H7 (cell line): ENCODE results near the gene RGS7. TPM values are rescaled to one million over a fixed set of nuclear protein-coding genes. Genes with fewer than 3 reads are reported as not detected.

ENCODE experiments used
- DNase-seq: peaks from one replicate; pipeline ENCODE4 v3.0.0; 2012
- H3K27me3 ChIP-seq: 2 replicates; pipeline ENCODE4 v1.6.0; 2011; ENCODE audit warnings: mild to moderate bottlenecking, low read length; ENCODE audit not compliant: control insufficient read depth, insufficient read depth
- H3K36me3 ChIP-seq: replicated peaks from 2 replicates; pipeline ENCODE4 v1.5.1; 2011; ENCODE audit warnings: low read length; ENCODE audit not compliant: control insufficient read depth, insufficient read depth
- H3K4me3 ChIP-seq: 2 replicates; pipeline ENCODE4 v1.5.1; 2011; ENCODE audit warnings: low read depth, mild to moderate bottlenecking, control low read depth, low read length, moderate library complexity; ENCODE audit not compliant: insufficient read depth
- total RNA-seq: library from RNA; depleted of rRNA; stranded (reverse); fragments of >200 nt; shearing (Covaris generic); gene quantifications from 2 replicates; pipeline ENCODE4 v1.2.3, GENCODE V29; 2014

RGS7 gene
- total RNA-seq, 1 experiment from 2014 or later: 1.6 TPM

DNA sequence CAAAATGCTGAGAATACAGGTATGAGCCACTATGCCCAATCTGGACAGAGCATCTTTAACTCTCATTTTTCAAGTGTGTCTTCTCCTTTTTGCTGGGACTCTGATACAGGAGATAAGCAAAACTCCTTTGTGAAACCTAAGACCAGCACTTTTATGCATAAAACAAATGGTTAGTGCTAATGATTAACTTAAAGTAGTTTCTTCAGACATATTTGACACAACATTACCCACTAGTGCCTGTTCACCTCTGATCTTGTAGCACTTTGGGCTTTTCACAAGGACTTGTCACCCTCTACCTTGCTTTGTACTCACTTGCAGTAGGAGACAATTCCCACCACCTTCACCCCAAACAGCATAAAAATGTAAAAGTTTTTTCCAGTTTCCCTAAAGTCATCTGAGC lies 216.3 kb downstream of the RGS7 start:
- DNase-seq: no peak
- no peak overlapping the region for H3K4me3 ChIP-seq
- H3K36me3 ChIP-seq: no peaks in the 10 kb centered on the region
- no peaks in the 10 kb centered on the region for H3K27me3 ChIP-seq

DNA sequence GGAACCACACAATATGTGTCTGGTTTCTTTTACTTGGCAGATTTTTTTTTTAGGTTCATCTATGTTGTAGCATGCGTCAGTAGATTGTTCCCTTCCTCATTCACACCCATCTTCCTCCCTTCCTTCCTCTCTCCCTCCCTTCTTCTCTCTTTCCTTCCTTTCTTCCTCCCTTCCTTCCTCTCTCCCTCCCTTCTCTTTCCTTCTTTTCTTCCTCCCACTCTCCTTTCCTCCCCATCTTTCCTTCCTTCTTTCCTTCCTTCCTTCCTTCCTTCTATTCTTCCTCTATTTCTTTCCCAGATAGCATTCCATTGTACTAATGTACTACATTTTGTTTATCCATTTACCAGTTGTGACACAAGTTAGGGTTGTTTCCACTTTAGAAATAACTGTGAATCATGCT lies 218.0 kb downstream of the RGS7 start:
- Histone ChIP-seq H3K4me3 (no peak overlapping the region), H3K27me3 (no peaks in the 10 kb centered on the region), H3K36me3 (no peaks in the 10 kb centered on the region)
- no peak for DNase-seq

DNA sequence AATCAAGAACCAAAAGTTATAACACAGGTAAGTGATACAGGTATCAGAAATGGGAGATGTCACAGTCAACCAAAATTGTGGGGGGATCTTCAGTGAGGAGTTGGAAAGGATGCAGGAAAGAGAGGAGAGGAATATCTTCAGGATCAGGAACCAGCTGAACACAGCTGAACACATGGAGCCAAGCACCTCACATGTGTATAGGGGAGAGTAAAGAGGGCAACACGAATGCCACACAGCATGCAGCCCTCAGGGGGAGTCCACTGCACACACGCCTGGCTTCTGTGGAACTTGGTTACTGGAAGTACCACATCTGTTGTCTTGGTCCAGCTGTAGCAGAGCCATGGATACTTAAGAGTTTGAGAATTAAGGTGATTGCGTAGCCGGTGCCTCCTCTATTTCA lies 218.8 kb downstream of the RGS7 start:
- H3K4me3 ChIP-seq: no peak overlapping the region
- H3K36me3 ChIP-seq: no peaks in the 10 kb centered on the region
- H3K27me3 ChIP-seq: no peaks in the 10 kb centered on the region
- DNase-seq: no peak

DNA sequence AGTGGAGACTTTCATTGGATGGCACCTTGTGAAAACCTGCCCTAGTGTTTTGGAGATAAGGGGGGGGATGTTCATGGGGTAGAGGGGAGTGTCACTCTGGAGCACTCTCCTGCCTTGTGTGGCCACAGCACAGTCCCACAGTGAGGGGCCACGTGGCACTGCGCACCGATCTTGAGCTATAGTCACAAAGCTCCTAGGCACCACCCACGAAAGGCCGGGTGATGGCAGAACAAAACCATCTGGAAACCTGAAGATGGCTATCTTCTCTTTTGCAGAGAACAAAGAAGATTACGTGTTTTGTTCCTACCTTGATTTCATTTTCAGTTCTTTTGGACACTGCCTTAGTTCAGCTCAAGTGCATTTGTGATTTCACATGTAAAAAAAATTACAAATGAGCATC lies 220.6 kb downstream of the RGS7 start:
- Histone ChIP-seq H3K27me3 (no peaks in the 10 kb centered on the region), H3K36me3 (no peaks in the 10 kb centered on the region), H3K4me3 (no peak overlapping the region)
- DNase-seq: no peak

DNA sequence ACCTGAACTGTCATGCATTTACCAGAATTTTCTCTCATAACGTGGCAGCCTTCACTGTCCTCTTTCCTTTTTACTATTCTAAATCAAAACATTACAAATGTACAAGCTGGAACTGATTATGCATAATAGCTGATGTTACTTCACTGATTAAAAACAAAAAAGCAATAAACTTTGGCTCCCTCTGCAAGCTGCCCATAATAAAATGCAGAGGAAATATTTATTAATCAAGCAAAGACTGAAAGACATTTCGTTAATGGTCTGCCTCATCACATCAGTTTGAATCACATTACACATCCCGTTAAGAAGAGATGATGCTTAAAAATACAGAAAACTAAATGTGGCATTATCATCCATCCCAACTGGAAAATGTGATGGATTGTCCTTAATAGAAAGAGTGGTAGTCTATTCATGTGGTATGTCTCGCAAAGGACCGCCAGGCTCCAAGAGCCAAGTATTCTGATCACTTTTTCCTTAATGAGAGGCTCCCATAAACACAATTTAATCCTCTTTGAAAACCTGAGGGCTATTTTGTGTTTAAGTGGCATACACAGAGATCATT lies 225.3 kb downstream of the RGS7 start:
- H3K27me3 ChIP-seq: no peaks in the 10 kb centered on the region
- no peaks in the 10 kb centered on the region for H3K36me3 ChIP-seq
- H3K4me3 ChIP-seq: no peak overlapping the region
- no peak for DNase-seq

DNA sequence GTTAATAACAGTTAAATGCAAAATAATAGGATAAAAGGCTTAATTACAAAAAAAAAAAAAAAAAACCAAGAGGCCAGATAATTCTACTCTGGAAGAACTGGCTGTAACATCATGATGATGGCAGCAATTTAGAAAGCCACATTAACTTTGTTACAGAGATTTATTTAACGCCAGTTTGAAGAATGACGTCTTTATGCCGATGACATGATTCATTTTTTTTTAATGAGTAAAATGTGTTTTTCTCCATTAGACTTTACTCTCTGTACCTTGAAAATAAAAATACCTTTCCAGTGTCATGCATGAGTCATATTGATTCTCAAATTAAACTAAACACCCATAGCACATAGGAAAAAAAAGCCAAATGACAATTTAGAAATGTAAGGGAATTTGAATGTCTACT lies 226.1 kb downstream of the RGS7 start:
- H3K4me3 ChIP-seq: no peak overlapping the region
- no peaks in the 10 kb centered on the region for H3K36me3 ChIP-seq
- no peaks in the 10 kb centered on the region for H3K27me3 ChIP-seq

DNA sequence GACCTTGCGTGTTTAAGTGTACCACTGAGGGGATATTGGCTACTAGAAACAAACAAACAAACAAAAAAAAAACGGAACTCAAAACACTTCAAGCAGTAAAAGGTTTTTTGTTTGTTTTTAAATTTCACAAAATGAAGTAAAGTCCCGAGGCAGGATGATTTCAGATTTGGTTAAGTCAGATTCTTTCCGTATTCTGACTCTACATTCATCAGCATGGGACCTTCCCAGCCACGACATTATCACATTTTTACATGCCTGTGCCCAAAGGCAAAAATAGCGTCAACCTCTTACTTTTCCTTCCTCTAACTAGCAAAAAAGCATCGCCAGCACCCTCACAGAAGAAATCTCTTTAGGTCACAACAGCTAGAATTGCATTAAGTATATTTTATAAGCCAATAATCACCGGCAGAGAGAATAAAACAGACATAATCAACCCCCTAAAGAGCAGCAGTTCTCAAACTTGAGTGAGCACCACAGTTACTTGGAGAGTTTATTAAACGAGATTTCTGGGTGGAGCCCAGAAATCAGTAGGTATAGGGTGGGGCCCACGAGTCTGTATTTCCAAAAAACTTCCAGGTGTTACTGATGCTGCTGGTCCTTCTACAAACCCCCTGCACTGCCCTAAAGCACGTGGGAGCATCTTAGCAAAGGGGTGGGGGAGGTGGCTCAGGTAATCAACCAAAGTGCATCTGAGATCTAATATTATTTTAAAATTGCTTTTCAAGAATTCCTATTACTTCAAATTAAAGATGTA lies 227.6 kb downstream of the RGS7 start:
- Histone ChIP-seq H3K4me3 (no peak overlapping the region), H3K27me3 (no peaks in the 10 kb centered on the region), H3K36me3 (no peaks in the 10 kb centered on the region)
- DNase-seq: no peak

More for the DNA sequence above, 226.1 kb downstream of the RGS7 start:
- DNase-seq: no peak

DNA sequence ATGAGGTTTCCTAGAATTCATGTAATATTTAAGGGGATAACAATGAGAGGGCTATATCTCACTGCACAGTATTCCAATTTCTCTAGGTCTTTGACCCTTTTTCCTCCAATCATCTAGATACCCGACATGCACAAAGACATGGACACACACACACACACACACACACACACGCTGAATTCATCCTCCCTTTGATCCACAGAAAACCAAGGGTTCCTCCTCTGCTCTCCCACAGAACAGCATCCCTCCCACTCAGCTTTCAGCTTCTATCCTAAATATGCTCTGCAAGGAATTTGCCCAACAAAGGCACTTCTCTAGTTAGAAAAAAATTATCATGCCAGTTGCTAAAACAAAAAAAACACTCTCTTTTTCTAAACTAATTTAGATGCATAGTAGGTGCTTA lies 231.7 kb downstream of the RGS7 start:
- no peak for DNase-seq
- no peaks in the 10 kb centered on the region for H3K36me3 ChIP-seq
- no peaks in the 10 kb centered on the region for H3K27me3 ChIP-seq
- no peak overlapping the region for H3K4me3 ChIP-seq

DNA sequence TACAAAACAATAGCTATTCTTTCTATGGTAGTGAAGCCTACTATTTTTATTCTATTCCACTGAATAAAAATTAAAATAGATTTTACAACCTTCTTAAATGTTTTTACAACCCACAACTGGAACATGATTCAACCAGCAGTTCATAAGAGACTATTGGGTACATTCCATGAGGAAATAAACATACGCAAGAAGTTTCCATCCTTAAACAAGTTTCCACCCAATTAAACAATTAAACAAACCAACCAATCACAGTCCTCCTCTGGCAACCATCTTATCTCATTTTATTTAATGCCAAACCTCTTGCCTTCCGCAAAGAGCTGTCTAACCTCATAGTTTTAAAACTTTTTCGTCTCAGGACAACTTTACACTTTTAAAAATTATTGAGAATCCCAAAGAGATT lies 239.0 kb downstream of the RGS7 start:
- Histone ChIP-seq H3K27me3 (no peaks in the 10 kb centered on the region), H3K36me3 (no peaks in the 10 kb centered on the region), H3K4me3 (no peak overlapping the region)
- no peak for DNase-seq

DNA sequence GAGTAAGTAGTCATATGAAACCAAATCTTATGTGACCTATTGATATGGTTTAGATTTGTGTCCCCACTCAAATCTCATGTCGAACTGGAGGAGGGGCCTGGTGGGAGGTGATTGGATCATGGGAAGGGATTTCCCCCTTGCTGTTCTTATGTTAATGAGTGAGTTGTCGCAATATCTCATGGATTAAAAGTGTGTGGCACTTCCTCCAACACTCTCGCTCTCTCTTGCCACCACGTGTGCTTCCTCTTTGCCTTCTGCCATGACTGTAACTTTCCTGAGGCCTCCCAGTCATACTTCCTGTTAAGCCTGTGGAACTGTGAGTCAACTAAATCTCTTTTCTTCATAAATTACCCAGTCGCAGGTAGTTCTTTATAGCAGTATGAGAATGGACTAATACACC lies 241.2 kb downstream of the RGS7 start:
- H3K4me3 ChIP-seq: no peak overlapping the region
- no peaks in the 10 kb centered on the region for H3K27me3 ChIP-seq
- H3K36me3 ChIP-seq: no peaks in the 10 kb centered on the region
- no peak for DNase-seq

DNA sequence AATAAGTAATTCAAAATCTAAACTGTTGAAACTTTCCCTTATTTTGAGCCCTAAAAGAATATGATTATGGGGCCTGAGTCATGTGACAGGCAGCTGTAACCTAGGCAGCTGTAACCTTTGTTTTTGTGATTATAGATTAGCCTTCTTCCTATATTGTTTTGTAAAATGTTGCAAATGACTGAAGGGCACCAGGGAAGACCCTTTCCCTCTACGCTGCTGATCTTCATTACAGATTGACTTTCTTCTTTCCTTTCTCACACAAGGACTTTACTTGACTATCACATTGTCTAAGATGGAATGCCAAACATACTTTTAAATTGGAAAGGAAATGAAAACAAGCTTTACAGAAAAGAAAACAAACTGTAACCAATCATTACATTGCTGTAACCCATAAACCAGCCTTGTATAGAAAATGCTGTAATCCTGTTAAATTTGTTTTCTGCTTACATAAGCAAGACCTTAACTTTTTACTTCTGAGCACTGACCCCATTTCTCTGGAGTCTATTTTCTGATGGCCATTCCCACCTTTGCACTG lies 242.2 kb downstream of the RGS7 start:
- no peak overlapping the region for H3K4me3 ChIP-seq
- no peaks in the 10 kb centered on the region for H3K36me3 ChIP-seq
- no peaks in the 10 kb centered on the region for H3K27me3 ChIP-seq
- DNase-seq: no peak

DNA sequence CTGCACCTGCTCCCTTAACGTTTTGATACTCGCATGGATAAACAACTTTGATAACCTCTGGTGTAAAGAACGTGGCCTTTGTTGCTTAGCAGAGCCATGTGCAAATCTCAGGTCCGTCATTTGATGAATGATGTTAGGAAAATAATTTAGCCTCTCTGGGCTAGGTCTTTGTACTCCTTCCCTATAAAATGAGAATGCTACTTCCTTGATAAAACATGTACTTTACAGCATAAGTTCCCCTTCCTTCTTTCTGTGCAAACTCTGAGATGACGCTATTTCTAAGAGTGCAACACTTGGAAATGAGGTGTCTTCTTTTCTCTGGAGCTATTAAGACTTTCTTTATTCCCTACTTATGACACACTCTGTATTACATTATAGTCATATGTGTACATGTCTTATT lies 243.4 kb downstream of the RGS7 start:
- no peaks in the 10 kb centered on the region for H3K36me3 ChIP-seq
- DNase-seq: no peak

DNA sequence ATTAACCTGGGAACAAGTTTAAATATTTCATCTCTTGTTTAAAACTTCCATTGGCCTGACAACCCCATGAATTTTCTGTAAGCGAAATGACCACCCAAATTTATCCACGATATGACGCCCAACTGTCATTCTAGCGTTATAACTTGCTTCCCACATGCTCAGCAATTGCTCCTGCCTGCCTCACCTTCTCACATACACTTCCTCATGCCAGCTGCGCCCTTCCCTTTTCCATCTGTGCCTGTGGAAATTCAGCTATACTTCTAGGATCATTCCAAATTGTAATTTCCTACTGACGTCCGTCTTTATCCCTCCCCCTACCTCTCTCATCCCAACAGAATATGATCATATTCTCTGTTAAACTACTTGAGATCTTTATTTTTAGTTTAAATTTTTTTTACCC lies 248.0 kb downstream of the RGS7 start:
- no peak for DNase-seq
- Histone ChIP-seq H3K4me3 (no peak overlapping the region), H3K27me3 (no peaks in the 10 kb centered on the region), H3K36me3 (no peaks in the 10 kb centered on the region)

More for the DNA sequence above, 243.4 kb downstream of the RGS7 start:
- no peak overlapping the region for H3K4me3 ChIP-seq
- H3K27me3 ChIP-seq: no peaks in the 10 kb centered on the region

DNA sequence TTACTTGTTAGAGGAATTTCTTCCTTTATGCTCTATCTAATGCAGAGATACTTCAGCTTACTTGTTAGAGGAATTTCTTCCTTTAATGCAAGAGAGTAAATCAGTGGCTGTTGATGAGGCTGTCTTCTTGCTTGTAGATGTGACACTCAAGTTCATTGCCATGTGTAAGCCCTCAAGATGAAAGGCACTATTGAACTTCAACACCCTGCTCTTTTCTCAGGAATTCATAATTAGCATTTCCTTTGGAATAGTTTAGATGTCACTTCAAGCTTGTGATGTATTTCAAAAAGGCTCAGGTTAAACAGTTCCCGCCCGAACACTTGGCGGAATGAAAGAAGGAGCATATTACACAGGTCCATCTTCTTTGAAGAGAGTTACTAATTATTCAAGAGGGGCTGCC lies 251.9 kb downstream of the RGS7 start:
- Histone ChIP-seq H3K27me3 (no peaks in the 10 kb centered on the region), H3K36me3 (no peaks in the 10 kb centered on the region), H3K4me3 (no peak overlapping the region)
- DNase-seq: no peak

DNA sequence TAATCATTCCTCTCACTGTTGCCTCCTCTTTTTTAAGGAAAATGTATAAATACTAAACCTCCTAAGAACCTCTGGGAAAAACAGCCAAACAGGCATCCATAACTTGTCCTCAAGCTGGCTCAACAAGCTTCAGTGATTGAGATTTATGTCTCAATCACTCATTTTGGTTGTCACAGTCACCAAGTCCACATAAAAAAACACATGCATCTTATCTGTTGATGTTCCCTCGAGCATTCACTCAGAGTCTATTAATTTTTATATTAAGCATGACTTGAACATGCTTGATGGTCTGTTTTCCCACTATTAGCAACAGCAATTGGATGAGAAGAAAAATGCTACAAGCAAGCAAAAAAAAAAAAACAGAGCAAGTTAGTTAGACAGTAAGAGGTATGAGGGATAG lies 254.3 kb downstream of the RGS7 start:
- Histone ChIP-seq H3K36me3 (no peaks in the 10 kb centered on the region), H3K27me3 (no peaks in the 10 kb centered on the region), H3K4me3 (no peak overlapping the region)
- no peak for DNase-seq
